Measurements from ENCODE around the gene ACCS. TPM values are rescaled to one million over a fixed set of nuclear protein-coding genes. Genes with fewer than 3 reads are reported as not detected.

The ACCS gene
- polyA plus RNA-seq, 2 of the 4 experiments (the other 2 are of a cell fraction) = 21.7 to 24.9 TPM

- Histone ChIP-seq H3K27ac (no peak overlapping the region), H3K4me1 (no peaks in the 10 kb centered on the region), H3K4me2 (no peak overlapping the region), H3K9me3 (peaks cover 13% of the 10 kb centered on the region), H3K4me3 (no peak overlapping the region)
- DNase-seq (ENCODE audit: low read depth in 1 of 2, low spot score in 1 of 2) (no peak), ATAC-seq (no peak), FAIRE-seq (no peak)
- CTCF ChIA-PET = interaction anchor here (15.2 kb wide), 1 partner anchor 140 kb away, joined by 159 read pairs; no protein-coding TSS in a partner anchor
- no peak for TF ChIP-seq EP300 (IDR thresholded peaks at IDR 0.05)
- TF ChIP-seq, protein P1, sequence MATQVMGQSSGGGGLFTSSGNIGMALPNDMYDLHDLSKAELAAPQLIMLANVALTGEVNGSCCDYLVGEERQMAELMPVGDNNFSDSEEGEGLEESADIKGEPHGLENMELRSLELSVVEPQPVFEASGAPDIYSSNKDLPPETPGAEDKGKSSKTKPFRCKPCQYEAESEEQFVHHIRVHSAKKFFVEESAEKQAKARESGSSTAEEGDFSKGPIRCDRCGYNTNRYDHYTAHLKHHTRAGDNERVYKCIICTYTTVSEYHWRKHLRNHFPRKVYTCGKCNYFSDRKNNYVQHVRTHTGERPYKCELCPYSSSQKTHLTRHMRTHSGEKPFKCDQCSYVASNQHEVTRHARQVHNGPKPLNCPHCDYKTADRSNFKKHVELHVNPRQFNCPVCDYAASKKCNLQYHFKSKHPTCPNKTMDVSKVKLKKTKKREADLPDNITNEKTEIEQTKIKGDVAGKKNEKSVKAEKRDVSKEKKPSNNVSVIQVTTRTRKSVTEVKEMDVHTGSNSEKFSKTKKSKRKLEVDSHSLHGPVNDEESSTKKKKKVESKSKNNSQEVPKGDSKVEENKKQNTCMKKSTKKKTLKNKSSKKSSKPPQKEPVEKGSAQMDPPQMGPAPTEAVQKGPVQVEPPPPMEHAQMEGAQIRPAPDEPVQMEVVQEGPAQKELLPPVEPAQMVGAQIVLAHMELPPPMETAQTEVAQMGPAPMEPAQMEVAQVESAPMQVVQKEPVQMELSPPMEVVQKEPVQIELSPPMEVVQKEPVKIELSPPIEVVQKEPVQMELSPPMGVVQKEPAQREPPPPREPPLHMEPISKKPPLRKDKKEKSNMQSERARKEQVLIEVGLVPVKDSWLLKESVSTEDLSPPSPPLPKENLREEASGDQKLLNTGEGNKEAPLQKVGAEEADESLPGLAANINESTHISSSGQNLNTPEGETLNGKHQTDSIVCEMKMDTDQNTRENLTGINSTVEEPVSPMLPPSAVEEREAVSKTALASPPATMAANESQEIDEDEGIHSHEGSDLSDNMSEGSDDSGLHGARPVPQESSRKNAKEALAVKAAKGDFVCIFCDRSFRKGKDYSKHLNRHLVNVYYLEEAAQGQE (IDR thresholded peaks at IDR 0.05) = no peak
- TF ChIP-seq RNF2 (IDR thresholded peaks at IDR 0.05; ENCODE audit: borderline replicate concordance, low read depth) = no peak
- no peak for TF ChIP-seq ZNF302 (CRISPR knock-in tag; IDR thresholded peaks at IDR 0.05)
- no peak for TF ChIP-seq RCOR1 (IDR thresholded peaks at IDR 0.05; ENCODE audit: low read depth, low read length)
- TF ChIP-seq POLR2A (IDR thresholded peaks at IDR 0.05; ENCODE audit: low read length) = no peak
- no peak for TF ChIP-seq GATA3 (IDR thresholded peaks at IDR 0.05; ENCODE audit: borderline replicate concordance)
- TF ChIP-seq, protein P2, sequence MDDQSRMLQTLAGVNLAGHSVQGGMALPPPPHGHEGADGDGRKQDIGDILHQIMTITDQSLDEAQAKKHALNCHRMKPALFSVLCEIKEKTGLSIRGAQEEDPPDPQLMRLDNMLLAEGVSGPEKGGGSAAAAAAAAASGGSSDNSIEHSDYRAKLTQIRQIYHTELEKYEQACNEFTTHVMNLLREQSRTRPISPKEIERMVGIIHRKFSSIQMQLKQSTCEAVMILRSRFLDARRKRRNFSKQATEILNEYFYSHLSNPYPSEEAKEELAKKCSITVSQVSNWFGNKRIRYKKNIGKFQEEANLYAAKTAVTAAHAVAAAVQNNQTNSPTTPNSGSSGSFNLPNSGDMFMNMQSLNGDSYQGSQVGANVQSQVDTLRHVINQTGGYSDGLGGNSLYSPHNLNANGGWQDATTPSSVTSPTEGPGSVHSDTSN (IDR thresholded peaks at IDR 0.05) = no peak
- no peak for TF ChIP-seq FOSB (CRISPR knock-in tag; IDR thresholded peaks at IDR 0.05)
- TF ChIP-seq CHD2 (IDR thresholded peaks at IDR 0.05; ENCODE audit: low read length, partially characterized antibody) = no peak
- TF ChIP-seq TP53 (CRISPR knock-in tag; IDR thresholded peaks at IDR 0.05) = no peak
- TF ChIP-seq NR3C1 (IDR thresholded peaks at IDR 0.05) = no peak
- TF ChIP-seq ESRRA (IDR thresholded peaks at IDR 0.05; ENCODE audit: borderline replicate concordance, low read length) = no peak
- no peak for TF ChIP-seq CBX2 (IDR thresholded peaks at IDR 0.05; ENCODE audit: borderline replicate concordance, low read depth)
- no peak for TF ChIP-seq BHLHE40 (IDR thresholded peaks at IDR 0.05; ENCODE audit: low read depth, low read length)
- TF ChIP-seq, protein P3, sequence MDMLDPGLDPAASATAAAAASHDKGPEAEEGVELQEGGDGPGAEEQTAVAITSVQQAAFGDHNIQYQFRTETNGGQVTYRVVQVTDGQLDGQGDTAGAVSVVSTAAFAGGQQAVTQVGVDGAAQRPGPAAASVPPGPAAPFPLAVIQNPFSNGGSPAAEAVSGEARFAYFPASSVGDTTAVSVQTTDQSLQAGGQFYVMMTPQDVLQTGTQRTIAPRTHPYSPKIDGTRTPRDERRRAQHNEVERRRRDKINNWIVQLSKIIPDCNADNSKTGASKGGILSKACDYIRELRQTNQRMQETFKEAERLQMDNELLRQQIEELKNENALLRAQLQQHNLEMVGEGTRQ (IDR thresholded peaks at IDR 0.05) = no peak
- TF ChIP-seq CBX8 (IDR thresholded peaks at IDR 0.05) = no peak
- POLR2A ChIA-PET = no interaction called here
- 42% methylated on average over 5 of the region's 5 CpGs for WGBS (ENCODE audit: missing lambda C conversion rate)
These were observed 35.8 kb upstream of the ACCS start for GRCh38 chr11:44029977-44030911.

- ATAC-seq (no peak), DNase-seq (ENCODE audit: low read depth in 1 of 2, low spot score in 1 of 2) (no peak), FAIRE-seq (no peak)
- H3K4me1 ChIP-seq = no peaks in the 10 kb centered on the region
- H3K9me3 ChIP-seq = peaks cover 7% of the 10 kb centered on the region; the same call in 2 of the 3 replicates
- no peak for TF ChIP-seq EP300 (IDR thresholded peaks at IDR 0.05)
- TF ChIP-seq CHD2 (IDR thresholded peaks at IDR 0.05; ENCODE audit: low read length, partially characterized antibody) = no peak
- no peak for TF ChIP-seq CEBPB (IDR thresholded peaks at IDR 0.05)
- TF ChIP-seq HEYL (CRISPR knock-in tag; IDR thresholded peaks at IDR 0.05) = no peak
- TF ChIP-seq EHMT2 (IDR thresholded peaks at IDR 0.05; ENCODE audit: low read depth) = no peak
- no peak for TF ChIP-seq PHF8 (IDR thresholded peaks at IDR 0.05; ENCODE audit: borderline replicate concordance, low read depth)
- no peak for TF ChIP-seq HOXB5 (CRISPR knock-in tag; IDR thresholded peaks at IDR 0.05)
- no peak for TF ChIP-seq JUN (IDR thresholded peaks at IDR 0.05)
- TF ChIP-seq FOSL2 (IDR thresholded peaks at IDR 0.05) = no peak
- no peak for TF ChIP-seq FOSL2 (CRISPR knock-in tag; IDR thresholded peaks at IDR 0.05)
- no peak for TF ChIP-seq RARB (CRISPR knock-in tag; IDR thresholded peaks at IDR 0.05)
- TF ChIP-seq MYC (IDR thresholded peaks at IDR 0.05; ENCODE audit: borderline replicate concordance, low read length) = no peak
- TF ChIP-seq RNF2 (IDR thresholded peaks at IDR 0.05; ENCODE audit: borderline replicate concordance, low read depth) = no peak
- no peak for TF ChIP-seq HES2 (IDR thresholded peaks at IDR 0.05)
- no peak for TF ChIP-seq SREBF2 (IDR thresholded peaks at IDR 0.05)
- TF ChIP-seq, protein P3 (IDR thresholded peaks at IDR 0.05) = no peak
- no peak for TF ChIP-seq JUNB (IDR thresholded peaks at IDR 0.05)
- no peak for TF ChIP-seq KDM1A (IDR thresholded peaks at IDR 0.05; ENCODE audit: low read depth)
- no peak for TF ChIP-seq POLR2AphosphoS2 (conservative IDR thresholded peaks at IDR 0.05; ENCODE audit: low read length)
- TF ChIP-seq HOXB13 (CRISPR knock-in tag; IDR thresholded peaks at IDR 0.05; ENCODE audit: low read depth) = no peak
- ChIA-PET POLR2A (no interaction called here), CTCF (interaction anchor here (0.6 to 15.2 kb wide), 2 partner anchors 56 to 141 kb away, joined by 3 to 159 read pairs; no protein-coding TSS in a partner anchor)
- 47% methylated on average over 5 of the region's 5 CpGs for WGBS (ENCODE audit: missing lambda C conversion rate)
- H3K4me2 ChIP-seq = no peak overlapping the region
- no peak overlapping the region for H3K4me3 ChIP-seq
- no peak overlapping the region for H3K27ac ChIP-seq
These were observed 35.1 kb upstream of the ACCS start for GRCh38 chr11:44030996-44031395.
